Lung (tissue), 12 donors: ENCODE data around the gene SPIB. TPM values are rescaled to one million over a fixed set of nuclear protein-coding genes. Genes with fewer than 3 reads are reported as not detected.
A peak's percentile ranks its signal among the peaks of the same experiment; 100 is the strongest.

ENCODE experiments used
- ATAC-seq: fragments of 200-7000 bp; cut with Tn5 transposase; one replicate; pipeline ENCODE4 v1.9.1; 2020; ENCODE audit warnings: moderate number of reproducible peaks; ENCODE audit not compliant: insufficient read depth, low FRiP score
- DNase-seq, 3 donors: peaks; one replicate each; pipeline ENCODE4 v3.0.0-alpha.2; 2013 to 2017
- H3K27ac ChIP-seq, 2 donors: one replicate each; pipeline ENCODE4 v1.5.1; 2013; ENCODE audit warnings: mild to moderate bottlenecking in 2 of 2, moderate library complexity in 2 of 2, control low read depth in 1 of 2, inconsistent platforms in 1 of 2, low read depth in 1 of 2, low read length in 1 of 2
- H3K27me3 ChIP-seq, 3 donors: one replicate each; pipeline ENCODE4 v1.5.1; 2013; ENCODE audit warnings: low read length in 2 of 3; ENCODE audit not compliant: control insufficient read depth in 3 of 3, insufficient read depth in 3 of 3
- H3K36me3 ChIP-seq, 4 donors: one replicate each; pipeline ENCODE4 v1.5.1; 2013; ENCODE audit warnings: low read length in 4 of 4, mild to moderate bottlenecking in 1 of 4, moderate library complexity in 1 of 4; ENCODE audit not compliant: control insufficient read depth in 4 of 4, insufficient read depth in 4 of 4
- H3K4me1 ChIP-seq, 5 donors: one replicate each; pipeline ENCODE4 v1.5.1; 2013; ENCODE audit warnings: low read length in 5 of 5, mild to moderate bottlenecking in 2 of 5, moderate library complexity in 1 of 5; ENCODE audit not compliant: control insufficient read depth in 5 of 5, insufficient read depth in 5 of 5
- H3K4me3 ChIP-seq: one replicate; pipeline ENCODE4 v1.5.1; 2013; ENCODE audit warnings: mild to moderate bottlenecking, control low read depth, moderate library complexity
- H3K9ac ChIP-seq, 2 donors: one replicate each; pipeline ENCODE4 v1.5.1; 2013; ENCODE audit warnings: low read length in 2 of 2, control low read depth in 1 of 2; ENCODE audit not compliant: insufficient read depth in 1 of 2
- H3K9me3 ChIP-seq, 4 donors: one replicate each; pipeline ENCODE4 v1.5.1; 2013; ENCODE audit warnings: low read length in 3 of 4, mild to moderate bottlenecking in 1 of 4, moderate library complexity in 1 of 4; ENCODE audit not compliant: control insufficient read depth in 4 of 4, insufficient read depth in 3 of 4
- WGBS, 2 donors: extraction: QIAGEN DNeasy Blood & Tissue Kit; methylation state at CpG; one replicate each; pipeline ENCODE4 v1.1.7; 2013; 5-methylcytosine and 5-hydroxymethylcytosine counted together
- polyA plus RNA-seq, 2 donors: library from polyadenylated mRNA; stranded (reverse); fragments of 200-250 nt; gene quantifications; one replicate each; pipeline ENCODE4 v1.2.1, GENCODE V29; 2013
- total RNA-seq, 2 donors: library from RNA; depleted of rRNA in 1 of 2; stranded (reverse); fragments of >200 nt in 1 of 2; gene quantifications; one replicate each; pipeline ENCODE4 v1.2.1, GENCODE V29; 2014 to 2021
- TF ChIP-seq, protein P1 (sequence below): IDR thresholded peaks from 2 replicates; pipeline ENCODE4 v1.5.1; 2012; ENCODE audit warnings: mild to moderate bottlenecking; ENCODE audit errors: control extremely low read depth, extremely low read depth
- donor health status: control.
- donor health status: control.
- donor health status: Bipolar disorder and iron deficiency.
- donor health status: healthy.
- donor health status: DM: yes; HTN: yes; CAD: no.

SPIB gene
- total and polyA plus RNA-seq, 4 donors: 0.22 to 10.5 (median 0.65) TPM

DNA sequence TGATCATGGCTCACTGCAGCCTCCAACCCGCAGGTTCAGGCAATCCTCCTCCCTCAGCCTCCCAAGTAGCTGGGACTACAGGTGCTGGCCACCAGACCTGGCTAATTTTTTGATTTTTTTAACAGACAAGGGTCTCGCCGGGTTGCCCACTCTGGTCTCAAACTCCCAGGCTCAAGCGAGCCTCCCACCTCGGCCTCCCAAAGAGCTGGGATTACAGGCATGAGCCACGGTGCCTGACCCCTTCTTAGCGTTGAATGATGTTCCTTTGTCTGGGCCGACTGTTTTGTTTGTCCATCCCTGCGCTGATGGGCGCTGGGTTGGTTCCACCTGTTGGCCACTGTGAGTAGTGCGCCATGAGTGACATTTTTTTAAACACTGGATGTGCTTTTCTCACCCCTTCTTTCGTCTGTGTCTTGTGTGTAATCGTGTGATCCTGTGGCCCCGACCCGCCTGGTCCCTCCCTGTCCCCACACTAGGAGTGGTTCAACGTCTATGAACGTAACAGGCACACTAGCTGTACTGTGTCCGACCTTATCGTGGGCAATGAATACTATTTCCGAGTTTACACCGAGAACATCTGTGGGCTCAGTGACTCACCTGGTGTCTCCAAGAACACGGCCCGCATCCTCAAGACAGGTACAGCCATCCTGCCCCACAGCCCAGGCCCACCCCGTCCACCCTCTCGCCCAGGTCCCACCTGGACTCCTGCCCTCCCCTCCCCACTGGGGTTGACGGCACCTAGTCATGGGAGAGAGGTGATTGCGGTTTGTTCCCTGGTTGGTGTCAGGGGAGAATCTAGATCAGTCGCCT, 42.5 kb downstream of the SPIB start:
- Histone ChIP-seq H3K27me3 (peaks cover 0 to 17% (median 0%) of the 10 kb centered on the region in 3 donors), H3K27ac (no peak overlapping the region), H3K4me1 (peaks cover 0 to 3% (median 0%) of the 10 kb centered on the region in 5 donors), H3K9me3 (no peaks in the 10 kb centered on the region), H3K4me3 (no peak overlapping the region), H3K9ac (no peak overlapping the region), H3K36me3 (no peaks in the 10 kb centered on the region)
- TF ChIP-seq, protein P1, sequence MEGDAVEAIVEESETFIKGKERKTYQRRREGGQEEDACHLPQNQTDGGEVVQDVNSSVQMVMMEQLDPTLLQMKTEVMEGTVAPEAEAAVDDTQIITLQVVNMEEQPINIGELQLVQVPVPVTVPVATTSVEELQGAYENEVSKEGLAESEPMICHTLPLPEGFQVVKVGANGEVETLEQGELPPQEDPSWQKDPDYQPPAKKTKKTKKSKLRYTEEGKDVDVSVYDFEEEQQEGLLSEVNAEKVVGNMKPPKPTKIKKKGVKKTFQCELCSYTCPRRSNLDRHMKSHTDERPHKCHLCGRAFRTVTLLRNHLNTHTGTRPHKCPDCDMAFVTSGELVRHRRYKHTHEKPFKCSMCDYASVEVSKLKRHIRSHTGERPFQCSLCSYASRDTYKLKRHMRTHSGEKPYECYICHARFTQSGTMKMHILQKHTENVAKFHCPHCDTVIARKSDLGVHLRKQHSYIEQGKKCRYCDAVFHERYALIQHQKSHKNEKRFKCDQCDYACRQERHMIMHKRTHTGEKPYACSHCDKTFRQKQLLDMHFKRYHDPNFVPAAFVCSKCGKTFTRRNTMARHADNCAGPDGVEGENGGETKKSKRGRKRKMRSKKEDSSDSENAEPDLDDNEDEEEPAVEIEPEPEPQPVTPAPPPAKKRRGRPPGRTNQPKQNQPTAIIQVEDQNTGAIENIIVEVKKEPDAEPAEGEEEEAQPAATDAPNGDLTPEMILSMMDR: peak; percentile 81
- DNase-seq (peak; percentile 66 to 72 (median 67)), ATAC-seq (peak; percentile 79)
- WGBS, 2 donors: 33 to 37% methylated on average over 28 of the region's 28 CpGs

DNA sequence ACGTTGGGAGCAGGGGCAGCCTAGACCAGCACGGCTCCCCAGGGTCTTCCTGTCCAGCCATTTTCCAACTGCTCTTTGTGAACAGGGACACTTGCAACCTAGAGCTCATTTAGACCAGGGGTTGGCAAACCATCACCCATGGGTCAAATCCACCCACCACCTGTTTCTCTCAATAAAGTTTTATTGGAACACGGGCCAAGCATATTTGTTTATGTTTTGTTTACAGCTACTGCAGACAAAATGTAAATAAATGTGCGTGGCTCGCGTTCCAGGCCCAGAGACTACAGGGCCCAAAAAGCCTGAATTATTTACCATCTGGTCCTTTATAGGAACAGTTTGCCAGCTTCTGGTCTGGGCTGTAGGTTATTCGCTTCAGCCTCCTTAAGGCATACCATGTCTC, 44.2 kb downstream of the SPIB start:
- WGBS, 2 donors: 73 to 80% methylated on average over 7 of the region's 7 CpGs
- no peaks in the 10 kb centered on the region for H3K36me3 ChIP-seq
- DNase-seq (no peak), ATAC-seq (no peak)
- no peaks in the 10 kb centered on the region for H3K9me3 ChIP-seq
- TF ChIP-seq, protein P1: no peak
- H3K4me1 ChIP-seq: peaks cover 0 to 3% (median 0%) of the 10 kb centered on the region in 5 donors
- peaks cover 0 to 10% (median 0%) of the 10 kb centered on the region in 3 donors for H3K27me3 ChIP-seq
- H3K4me3 ChIP-seq: no peak overlapping the region
- no peak overlapping the region for H3K9ac ChIP-seq
- H3K27ac ChIP-seq: no peak overlapping the region

DNA sequence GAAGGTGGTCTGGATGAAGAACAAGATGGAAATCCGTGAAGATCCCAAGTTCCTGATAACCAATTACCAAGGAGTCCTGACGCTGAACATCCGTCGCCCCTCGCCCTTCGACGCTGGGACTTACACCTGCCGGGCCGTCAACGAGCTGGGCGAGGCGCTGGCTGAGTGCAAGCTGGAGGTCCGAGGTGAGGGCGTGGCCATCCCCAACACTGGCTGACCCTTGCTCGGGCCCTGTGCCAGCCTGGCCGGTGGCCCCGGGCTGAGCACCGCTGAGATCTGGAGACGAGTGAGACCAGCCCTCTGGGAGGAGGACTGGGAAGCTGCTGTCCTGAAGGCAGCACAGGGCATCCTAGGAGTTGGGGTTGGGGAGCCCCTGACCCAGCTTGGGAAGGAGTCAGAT, 45.6 kb downstream of the SPIB start:
- WGBS, 2 donors: 74 to 82% methylated on average over 18 to 19 of the region's 19 CpGs
- Histone ChIP-seq H3K4me1 (no peaks in the 10 kb centered on the region), H3K9me3 (no peaks in the 10 kb centered on the region), H3K9ac (no peak overlapping the region), H3K36me3 (no peaks in the 10 kb centered on the region), H3K4me3 (no peak overlapping the region), H3K27me3 (no peaks in the 10 kb centered on the region), H3K27ac (no peak overlapping the region)
- DNase-seq: no peak
- TF ChIP-seq, protein P1: no peak
- ATAC-seq: no peak
